ENCODE results near the gene SPEF1. TPM values are rescaled to one million over a fixed set of nuclear protein-coding genes. Genes with fewer than 3 reads are reported as not detected.
A peak's percentile ranks its signal among the peaks of the same experiment; 100 is the strongest.

Gene SPEF1
- total and polyA plus RNA-seq, 2 of the 13 experiments (the other 11 are each of a cell fraction or from before 2014, with no cell fraction given): 0.11 to 0.27 TPM

DNA sequence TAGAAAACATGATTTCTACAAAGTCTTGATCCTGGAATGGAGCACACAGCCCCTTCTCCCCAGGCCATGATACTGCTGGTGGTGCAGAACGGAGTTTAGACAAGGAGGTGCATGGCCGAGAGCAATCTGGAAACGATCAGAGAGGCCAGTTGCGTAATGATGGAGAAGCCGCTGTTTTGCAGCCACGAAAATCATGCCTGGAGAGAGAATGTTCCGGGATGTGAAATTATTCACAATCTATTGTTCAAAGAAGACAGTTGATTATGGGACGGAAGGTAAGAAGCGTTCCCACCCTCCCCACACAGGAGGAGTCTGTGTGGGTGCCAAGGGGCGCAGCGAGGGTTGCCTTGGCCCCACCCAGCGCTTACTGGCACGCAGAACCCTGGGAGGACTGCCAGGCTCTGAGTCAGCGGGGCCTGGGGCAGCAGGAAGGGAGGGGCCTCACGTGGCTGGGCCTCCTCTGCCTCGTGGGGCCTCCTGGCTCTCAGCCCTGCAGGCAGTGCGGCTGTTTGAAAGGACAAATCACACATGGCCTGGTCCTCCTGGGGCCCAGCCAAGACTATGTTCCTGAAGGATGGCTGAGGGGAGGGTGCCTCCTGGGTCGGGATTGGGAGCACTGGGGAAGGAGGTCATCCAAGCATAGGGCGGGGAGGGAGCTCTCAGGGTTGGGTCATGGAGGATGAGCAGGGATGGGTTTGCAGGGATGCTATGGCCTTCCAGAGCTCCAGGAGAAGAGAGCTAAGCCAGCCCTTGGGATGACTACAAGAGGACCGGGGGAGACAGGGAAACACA is 30.4 kb upstream of the SPEF1 start (continued):
- TF ChIP-seq, protein P1, sequence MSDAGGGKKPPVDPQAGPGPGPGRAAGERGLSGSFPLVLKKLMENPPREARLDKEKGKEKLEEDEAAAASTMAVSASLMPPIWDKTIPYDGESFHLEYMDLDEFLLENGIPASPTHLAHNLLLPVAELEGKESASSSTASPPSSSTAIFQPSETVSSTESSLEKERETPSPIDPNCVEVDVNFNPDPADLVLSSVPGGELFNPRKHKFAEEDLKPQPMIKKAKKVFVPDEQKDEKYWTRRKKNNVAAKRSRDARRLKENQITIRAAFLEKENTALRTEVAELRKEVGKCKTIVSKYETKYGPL (CRISPR knock-in tag; IDR thresholded peaks at IDR 0.05): peak; percentile 87
- TF ChIP-seq PRMT3 (CRISPR knock-in tag; IDR thresholded peaks at IDR 0.05; ENCODE audit: borderline replicate concordance, low read depth) (no peak; the same call in 1 of the 2 replicates), ZNF788 (CRISPR knock-in tag; IDR thresholded peaks at IDR 0.05; ENCODE audit: borderline replicate concordance) (peak; percentile 95), ZNF569 (CRISPR knock-in tag; IDR thresholded peaks at IDR 0.05; ENCODE audit: borderline replicate concordance) (no peak), ZSCAN20 (CRISPR knock-in tag; IDR thresholded peaks at IDR 0.05; ENCODE audit: borderline replicate concordance) (0 out of 2 replicates have a peak, but pooled peaks have one; percentile 79), ATRX (CRISPR knock-in tag; IDR thresholded peaks at IDR 0.05; ENCODE audit: borderline replicate concordance) (0 out of 2 replicates have a peak, but pooled peaks have one; percentile 20), IKZF5 (CRISPR knock-in tag; IDR thresholded peaks at IDR 0.05) (peak; percentile 95), PRDM4 (CRISPR knock-in tag; IDR thresholded peaks at IDR 0.05; ENCODE audit: borderline replicate concordance) (no peak), GFI1 (CRISPR knock-in tag; IDR thresholded peaks at IDR 0.05; ENCODE audit: borderline replicate concordance) (peak; percentile 26), ZNF460 (CRISPR knock-in tag; IDR thresholded peaks at IDR 0.05; ENCODE audit: borderline replicate concordance) (no peak; the same call in 1 of the 2 replicates), FOXM1 (CRISPR knock-in tag; IDR thresholded peaks at IDR 0.05) (peak; percentile 72; the same call in 1 of the 2 replicates), MAZ (IDR thresholded peaks at IDR 0.05; ENCODE audit: borderline replicate concordance, low read depth, low read length) (peak; percentile 92; the same call in 1 of the 2 replicates), MAZ (CRISPR knock-in tag; IDR thresholded peaks at IDR 0.05; ENCODE audit: low read depth) (peak; percentile 92), ZNF790 (CRISPR knock-in tag; IDR thresholded peaks at IDR 0.05; ENCODE audit: borderline replicate concordance) (0 out of 2 replicates have a peak, but pooled peaks have one; percentile 45), MED8 (CRISPR knock-in tag; IDR thresholded peaks at IDR 0.05; ENCODE audit: insufficient replicate concordance) (no peak), HNF4G (IDR thresholded peaks at IDR 0.05; ENCODE audit: borderline replicate concordance, low read depth, low read length) (0 out of 2 replicates have a peak, but pooled peaks have one; percentile 23), HNF4G (CRISPR knock-in tag; IDR thresholded peaks at IDR 0.05; ENCODE audit: borderline replicate concordance, low read depth) (no peak), REL (CRISPR knock-in tag; conservative IDR thresholded peaks at IDR 0.05) (peak; percentile 87; the same call in 1 of the 2 replicates)
- TF ChIP-seq, protein P2, sequence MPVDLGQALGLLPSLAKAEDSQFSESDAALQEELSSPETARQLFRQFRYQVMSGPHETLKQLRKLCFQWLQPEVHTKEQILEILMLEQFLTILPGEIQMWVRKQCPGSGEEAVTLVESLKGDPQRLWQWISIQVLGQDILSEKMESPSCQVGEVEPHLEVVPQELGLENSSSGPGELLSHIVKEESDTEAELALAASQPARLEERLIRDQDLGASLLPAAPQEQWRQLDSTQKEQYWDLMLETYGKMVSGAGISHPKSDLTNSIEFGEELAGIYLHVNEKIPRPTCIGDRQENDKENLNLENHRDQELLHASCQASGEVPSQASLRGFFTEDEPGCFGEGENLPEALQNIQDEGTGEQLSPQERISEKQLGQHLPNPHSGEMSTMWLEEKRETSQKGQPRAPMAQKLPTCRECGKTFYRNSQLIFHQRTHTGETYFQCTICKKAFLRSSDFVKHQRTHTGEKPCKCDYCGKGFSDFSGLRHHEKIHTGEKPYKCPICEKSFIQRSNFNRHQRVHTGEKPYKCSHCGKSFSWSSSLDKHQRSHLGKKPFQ (CRISPR knock-in tag; IDR thresholded peaks at IDR 0.05; ENCODE audit: insufficient replicate concordance): peak; percentile 61
- TF ChIP-seq, protein P3, sequence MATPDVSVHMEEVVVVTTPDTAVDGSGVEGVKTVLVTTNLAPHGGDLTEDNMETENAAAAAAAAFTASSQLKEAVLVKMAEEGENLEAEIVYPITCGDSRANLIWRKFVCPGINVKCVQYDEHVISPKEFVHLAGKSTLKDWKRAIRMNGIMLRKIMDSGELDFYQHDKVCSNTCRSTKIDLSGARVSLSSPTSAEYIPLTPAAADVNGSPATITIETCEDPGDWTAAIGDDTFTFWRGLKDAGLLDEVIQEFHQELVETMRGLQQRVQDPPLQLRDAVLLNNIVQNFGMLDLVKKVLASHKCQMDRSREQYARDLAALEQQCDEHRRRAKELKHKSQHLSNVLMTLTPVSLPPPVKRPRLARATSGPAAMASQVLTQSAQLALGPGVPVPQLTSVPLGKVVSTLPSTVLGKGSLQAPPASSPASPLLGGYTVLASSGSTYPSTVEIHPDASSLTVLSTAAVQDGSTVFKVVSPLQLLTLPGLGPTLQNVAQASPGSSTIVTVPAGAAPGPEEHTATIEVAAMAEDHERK (CRISPR knock-in tag; IDR thresholded peaks at IDR 0.05; ENCODE audit: low read depth): peak; percentile 23; the same call in 1 of the 2 replicates
